Activated CD8-positive, alpha-beta memory T cell treated with anti-CD3 and anti-CD28 coated beads, Interleukin-2, amount 50 U/mL, for 48 hours (primary cell): Measurements from ENCODE around the gene ASF1A.

Experiments
- DNase-seq: peaks from one replicate; pipeline ENCODE4 v3.0.0-alpha.2; 2020

The ASF1A gene

DNA sequence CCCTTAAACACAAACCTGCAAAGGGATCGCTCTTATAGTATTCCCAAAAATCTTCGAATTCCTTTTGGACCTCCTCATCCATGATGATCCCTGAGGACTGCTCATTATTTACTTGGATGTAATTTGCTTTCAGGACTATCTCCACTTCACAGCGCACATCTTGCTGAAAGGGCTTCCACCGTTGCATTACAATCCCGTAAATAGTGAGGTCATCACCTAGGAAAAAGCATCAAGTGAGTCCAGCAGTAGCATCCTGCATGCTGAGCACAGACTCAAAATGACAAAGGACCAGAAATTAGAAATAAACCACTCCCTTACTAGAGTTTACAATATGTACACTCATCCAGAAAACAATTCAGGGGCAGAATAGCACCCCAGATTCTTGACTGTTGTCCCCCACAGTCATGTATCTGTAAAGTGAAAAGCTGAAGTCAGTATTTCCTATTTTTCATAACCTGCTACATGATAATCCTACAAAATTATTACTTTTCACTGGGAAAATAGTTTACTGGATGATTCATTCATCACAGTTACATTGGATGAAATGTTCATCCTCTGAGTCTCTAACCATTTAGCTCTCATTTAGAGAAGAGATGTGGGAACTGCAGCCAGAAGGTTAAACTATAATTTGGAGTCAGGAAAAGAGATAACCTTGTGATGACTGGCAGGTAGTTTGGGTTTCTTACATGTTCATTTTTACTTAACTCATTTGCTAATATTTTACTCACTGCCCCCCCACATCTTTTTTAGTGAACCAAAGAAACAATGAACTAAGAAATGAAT lies 23.8 kb downstream of the ASF1A start:
- DNase-seq, result no peak

DNA sequence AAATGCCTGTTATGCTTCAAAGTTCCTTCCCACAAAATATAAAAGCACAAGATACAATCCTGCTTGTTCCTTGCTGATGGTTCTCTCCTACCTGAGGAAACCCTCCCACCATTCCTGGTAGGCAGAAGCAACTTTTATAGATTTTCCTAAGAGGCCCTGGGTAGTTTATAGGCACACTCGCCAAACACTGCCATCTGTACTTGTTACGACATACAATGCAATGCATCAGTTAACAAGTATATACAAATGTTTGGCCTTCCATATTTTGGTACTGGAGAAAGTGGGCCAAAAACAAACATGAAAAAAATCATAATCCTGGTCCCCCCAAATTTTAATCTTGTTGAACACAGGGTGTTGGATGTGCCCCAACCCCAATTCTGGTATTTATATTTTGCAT lies 24.4 kb downstream of the ASF1A start:
- no peak for DNase-seq

DNA sequence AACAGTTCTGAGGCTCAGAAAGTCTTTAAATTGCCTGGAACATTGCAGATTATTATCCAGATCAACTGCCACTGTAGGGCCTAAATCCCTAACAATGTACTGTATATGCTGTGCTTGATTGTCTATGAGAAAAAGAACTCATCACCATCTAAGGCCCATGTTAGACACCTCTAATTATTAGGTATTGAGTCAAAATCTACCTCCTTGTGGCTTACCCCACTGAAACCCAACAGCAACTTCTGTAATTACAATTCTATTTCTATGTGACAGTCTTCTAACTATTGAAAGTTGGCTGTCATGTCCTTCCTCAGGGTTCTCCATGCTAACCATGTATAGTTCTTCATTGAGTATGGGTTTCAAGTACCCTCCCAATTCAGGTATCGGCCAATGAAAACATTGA lies 27.1 kb downstream of the ASF1A start:
- no peak for DNase-seq

DNA sequence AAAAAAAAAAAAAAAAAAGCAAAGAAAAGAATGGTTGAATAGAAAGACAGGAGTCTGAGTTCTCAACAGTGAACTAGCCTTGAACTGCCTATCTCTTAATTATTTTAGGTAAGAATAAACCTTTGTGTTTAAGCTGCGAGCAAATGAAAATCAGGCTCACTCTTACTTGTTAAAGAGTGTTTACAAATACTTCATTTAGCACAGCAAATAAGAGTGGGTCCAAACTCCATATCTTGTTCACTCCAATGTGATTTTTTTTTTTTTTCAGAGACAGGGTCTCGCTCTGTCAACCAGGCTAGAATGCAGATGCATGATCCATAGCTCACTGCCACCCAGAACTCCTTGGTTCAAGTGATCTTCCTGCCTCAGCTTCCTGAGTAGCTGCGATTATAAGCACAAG lies 29.1 kb downstream of the ASF1A start:
- DNase-seq, result no peak

DNA sequence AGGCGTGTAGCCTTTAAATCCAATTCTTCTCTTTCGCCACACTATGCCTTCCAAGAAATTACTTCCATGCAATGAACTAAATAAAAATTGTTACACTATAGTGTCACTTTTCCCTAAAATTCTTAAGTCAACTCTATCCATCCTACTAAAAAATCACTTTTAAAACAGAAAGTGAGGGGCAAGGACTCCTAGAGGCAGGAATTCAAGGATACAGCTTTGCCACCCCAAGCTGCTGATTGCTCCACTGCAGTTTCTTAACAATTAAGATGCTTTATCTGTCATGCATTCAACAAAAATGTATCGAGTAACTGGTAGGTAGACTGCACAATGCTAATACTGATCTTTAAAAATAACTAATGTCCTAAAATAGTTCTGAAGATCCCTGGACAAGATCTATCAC lies 36.7 kb downstream of the ASF1A start:
- no peak for DNase-seq

DNA sequence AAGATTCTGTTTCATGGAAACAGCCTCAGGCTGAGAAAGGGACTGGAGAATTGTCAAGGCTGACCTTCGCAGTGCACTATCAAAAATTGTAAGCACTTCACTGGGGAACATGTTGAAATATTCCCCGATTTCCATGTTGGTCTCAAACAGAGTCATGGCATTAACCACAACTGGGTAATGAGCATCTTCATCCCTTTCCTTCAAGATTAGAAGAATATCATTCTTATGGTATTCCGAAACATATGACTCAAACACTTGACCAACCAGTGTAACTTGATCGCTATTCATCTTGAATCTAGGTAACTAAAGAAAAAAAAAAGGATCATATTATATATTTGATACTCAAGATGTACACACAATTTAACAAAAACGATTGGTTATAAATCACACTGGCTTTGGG lies 37.5 kb downstream of the ASF1A start:
- no peak for DNase-seq

DNA sequence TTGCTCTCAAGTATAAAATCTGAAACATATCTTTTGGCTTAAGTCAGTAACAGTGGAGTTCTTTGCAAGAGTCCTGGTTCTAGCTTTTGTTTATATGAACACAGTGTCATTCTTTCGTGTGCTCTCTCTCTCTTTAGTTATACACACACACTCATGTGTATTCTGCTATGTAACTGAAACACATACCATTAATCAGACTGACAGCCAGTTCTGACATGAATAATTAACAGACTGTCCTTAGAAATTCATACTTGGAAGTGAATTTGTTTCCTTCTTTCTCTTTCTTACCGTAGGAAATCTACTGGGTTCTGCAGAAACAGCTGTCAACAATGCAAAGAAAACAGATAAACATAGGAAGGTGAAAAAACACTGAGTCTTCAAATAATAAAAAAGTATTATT lies 38.5 kb downstream of the ASF1A start:
- DNase-seq, result no peak

DNA sequence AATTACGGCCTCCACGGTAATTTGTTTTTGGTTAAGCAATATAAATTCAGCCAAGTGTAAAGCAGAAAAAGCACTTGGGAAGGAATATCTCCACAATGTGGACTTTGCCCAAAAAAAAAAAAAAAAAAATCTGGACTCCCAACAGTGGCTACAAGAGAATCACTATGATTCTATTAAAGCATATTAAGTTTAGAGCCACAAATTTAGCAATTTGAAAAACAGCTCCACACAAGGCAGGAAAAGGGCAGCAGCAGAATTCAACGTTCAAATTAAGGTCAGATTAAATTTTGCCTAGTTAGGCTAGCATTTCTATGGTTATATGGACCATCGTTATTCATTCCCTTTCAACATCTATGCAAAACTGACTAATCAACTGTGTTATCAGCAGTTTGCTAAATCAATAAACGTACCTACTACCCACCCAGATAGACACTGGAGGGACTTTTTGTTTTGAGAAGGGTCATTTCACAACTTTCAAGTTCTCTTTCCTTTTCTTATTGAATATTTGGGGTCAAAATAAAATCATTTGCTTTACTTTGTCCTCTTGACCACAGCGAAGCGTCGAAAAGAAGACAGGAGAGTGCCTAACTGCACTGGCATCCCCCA lies 40.0 kb downstream of the ASF1A start:
- no peak for DNase-seq

DNA sequence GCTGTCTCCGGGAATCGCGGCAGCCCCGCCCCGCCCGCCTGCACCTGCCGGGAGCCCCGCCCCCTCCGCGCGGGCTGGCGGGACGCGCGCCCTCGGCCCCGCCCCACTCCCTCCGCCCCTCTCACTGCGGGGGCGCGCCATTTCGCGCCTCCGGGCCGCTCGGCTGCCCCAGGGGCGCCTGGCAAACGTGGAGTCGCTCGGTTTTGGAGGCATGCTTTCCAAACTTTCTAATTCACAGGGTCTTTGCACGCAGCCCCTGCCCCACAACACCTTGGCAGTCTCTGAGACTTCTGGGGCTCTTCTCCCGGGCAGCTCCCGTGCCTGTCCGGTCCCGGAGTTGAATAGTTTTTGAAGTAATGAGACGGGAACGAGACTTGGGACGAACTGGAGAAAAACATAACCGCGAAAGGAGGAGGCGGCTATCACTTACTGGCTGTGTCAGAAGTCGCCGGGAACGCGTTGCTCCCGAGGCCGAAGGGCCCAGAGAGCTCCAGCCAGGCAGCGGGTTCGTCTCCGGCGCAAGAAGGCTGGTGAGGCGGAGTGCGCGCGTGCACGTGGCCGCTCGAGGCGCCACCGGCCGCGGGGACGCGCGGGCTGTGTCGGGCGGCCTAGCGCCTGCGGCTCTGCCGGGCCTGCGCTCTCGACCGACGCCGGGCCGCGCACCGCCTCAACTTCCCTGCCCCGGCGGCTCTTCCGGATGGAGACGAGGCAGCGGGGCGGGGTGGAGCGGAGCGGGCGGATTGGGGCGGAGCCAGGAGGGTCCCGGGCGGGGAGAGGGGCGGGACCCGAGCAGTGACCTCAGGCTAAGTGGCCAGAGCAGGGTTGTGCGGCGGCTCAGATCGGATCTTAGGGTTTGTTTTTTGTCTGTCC lies 40.7 kb downstream of the ASF1A start, which contains the start of gene MCM9:
TSS of gene MCM9 (minus strand) at position 699 of the 870 bp plus-strand sequence. CDS start 3,436 bp downstream, outside the sequence.
- peak; percentile 94 for DNase-seq

DNA sequence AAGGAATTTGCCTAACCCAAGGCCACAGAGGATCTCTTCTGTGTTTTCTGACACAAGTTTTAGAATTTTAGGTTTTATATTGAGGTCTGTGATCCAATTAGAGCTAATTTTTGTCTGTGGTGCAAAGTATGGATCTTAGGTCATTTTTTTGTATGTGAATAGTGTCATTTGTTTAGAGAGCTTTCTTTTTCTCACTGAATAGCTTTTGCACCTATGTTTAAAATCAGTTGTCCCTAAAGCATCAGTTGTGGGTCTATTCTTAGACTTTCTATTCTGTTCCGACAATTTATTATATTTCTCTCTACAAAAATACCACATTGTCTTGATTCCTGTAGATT lies 41.3 kb downstream of the ASF1A start:
- no peak for DNase-seq

DNA sequence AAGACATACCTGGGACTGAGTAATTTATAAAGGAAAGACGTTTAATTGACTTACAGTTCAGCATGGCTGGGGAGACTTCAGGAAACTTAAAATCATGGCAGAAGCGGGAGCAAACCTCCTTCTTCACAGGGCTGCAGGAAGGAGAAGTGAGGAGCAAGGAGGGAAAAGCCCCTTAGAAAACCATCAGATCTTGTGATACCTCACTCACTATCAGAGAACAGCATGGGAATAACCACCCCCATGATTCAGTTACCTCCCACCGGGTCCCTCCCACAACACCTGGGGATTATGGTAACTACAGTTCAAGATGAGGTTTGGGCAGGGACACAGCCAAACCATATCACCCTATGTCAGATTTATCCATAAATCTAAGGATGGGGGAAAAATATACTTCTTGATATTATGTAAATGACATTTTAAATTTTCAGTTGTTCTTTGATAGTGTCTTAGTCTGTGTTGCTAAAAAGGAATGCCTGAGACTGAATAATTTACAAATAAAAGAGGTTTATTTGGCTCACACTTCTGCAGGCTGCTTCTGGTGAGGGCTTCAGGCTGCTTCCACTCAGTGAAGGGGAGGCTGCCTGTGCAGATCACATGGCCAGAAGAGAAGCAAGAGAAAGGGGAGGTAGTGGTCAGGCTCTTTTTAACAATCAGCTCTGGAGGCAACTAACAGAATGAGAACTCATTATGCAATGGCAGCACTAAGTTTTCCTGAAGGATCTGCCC lies 42.2 kb downstream of the ASF1A start:
- no peak for DNase-seq

DNA sequence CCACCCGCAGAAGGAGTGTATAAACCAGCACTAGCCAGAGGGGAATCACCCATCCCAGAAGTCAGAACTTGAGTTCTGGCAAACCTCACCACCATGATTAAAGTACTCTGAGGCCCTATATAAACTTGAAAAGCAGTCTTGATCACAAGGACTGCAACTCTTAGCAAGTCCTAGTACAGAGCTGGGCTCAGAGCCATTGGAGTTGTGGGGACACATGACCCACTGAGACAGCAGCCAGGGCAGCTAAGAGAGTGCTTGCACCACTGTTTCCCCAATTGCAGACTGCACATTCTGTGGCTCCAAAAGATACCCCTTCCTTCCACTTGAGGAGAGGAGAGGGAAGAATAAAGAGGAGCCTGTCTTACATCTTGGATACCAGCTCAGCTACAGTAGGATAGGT lies 45.7 kb downstream of the ASF1A start:
- DNase-seq, result no peak

DNA sequence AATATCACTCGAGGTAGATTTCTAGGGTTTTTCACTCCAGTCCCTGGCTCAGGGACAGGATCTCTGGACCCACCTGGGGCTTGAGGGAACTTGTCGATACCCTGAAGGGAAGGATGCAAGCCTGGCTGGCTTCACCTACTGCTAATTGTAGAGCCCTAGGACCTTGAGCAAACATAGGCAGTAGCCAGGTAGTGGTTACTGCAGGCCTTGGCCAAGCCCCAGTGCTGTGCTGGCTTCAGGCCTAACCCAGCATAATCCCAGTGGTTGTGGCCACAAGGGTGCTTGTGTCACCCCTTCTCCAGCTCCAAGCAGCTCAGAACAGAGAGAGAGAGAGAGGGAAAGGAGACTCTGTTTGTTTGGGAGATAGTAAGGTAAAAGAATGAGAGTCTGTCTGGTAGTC lies 46.8 kb downstream of the ASF1A start:
- no peak for DNase-seq

DNA sequence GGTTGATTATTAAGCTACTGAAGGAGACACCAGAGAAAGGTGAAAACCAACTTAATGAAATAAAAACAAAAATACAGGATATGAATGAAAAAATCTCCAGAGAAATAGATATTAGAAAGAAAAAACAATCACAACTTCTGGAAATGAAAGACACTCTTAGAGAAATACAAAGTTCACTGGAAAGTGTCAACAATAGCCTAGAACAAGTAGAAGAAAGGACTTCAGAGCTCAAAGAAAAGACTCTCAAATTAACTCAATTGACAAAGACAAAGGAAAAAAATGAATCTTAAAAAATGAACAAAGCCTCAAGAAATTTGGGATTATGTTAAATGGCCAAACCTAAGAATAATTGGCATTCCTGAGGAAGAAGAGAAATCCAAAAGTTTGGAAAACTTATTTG lies 51.3 kb downstream of the ASF1A start:
- no peak for DNase-seq

DNA sequence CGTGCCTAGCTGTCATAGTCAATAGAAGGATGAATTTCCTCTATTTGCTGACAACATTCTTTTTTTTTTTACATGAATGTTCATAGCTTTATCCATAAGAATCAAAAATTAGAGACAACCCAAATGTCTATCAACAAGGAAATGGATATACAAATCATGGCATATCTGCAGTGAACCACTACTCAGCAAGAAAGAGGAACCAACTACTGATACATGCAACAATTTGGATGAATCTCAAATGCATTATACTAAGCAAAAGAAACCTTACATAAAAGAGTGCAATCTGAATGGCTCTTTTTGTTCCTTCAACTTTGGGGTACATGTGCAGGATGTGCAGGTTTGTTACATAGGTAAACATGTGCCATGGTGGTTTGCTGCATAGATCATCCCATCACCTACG lies 58.7 kb downstream of the ASF1A start:
- DNase-seq, result no peak

DNA sequence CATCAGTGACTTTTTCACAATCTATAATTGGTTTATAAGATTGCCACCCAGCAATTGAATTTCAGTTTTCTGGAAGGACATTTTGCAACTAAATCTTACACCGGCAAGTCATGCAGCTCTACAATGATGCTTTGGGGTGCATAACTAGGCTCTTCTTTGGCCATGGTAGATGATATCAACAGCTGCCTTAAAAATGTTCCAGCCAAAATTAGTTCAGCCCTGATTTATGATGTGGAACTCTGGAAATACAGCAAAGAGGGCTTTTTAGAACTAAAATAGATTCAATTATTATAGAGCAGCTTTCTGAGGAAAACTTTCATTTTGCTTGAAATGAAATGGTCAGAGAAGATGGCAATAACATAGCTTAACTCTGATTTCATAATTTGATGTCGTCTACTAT lies 59.4 kb downstream of the ASF1A start:
- no peak for DNase-seq
